ENCODE results near the gene DNAI4.
"Not testable (repeated sequence)": the region's sequence is repeated elsewhere in the genome, so short reads cannot be mapped to it uniquely, and the experiment has no call there.

DNAI4 gene

GRCh38 chr1:66929691-66929998 is 5.0 kb upstream of the DNAI4 start:
- Histone ChIP-seq H3K27ac (ENCODE audit: insufficient read depth, low read length, poor library complexity, severe bottlenecking) (peak overlapping the region; percentile 96), H3K9me3 (ENCODE audit: control insufficient read depth, low read length) (no peaks in the 10 kb centered on the region), H3K27me3 (replicated peaks; ENCODE audit: control insufficient read depth, insufficient read depth, low read length, poor library complexity, severe bottlenecking) (no peaks in the 10 kb centered on the region), H3K4me3 (ENCODE audit: insufficient read depth, low read depth, low read length, poor library complexity, severe bottlenecking) (peak overlapping the region; percentile 94), H3K36me3 (ENCODE audit: control insufficient read depth, insufficient read depth, low read length) (no peaks in the 10 kb centered on the region), H3K4me1 (ENCODE audit: control insufficient read depth, insufficient read depth, low read length, poor library complexity, severe bottlenecking) (peaks cover 15% of the 10 kb centered on the region)
- DNase-seq, result no peak

- Histone ChIP-seq H3K4me3 (ENCODE audit: insufficient read depth, low read depth, low read length, poor library complexity, severe bottlenecking) (peak overlapping the region; percentile 94), H3K27me3 (replicated peaks; ENCODE audit: control insufficient read depth, insufficient read depth, low read length, poor library complexity, severe bottlenecking) (no peaks in the 10 kb centered on the region), H3K36me3 (ENCODE audit: control insufficient read depth, insufficient read depth, low read length) (no peaks in the 10 kb centered on the region), H3K9me3 (ENCODE audit: control insufficient read depth, low read length) (no peaks in the 10 kb centered on the region), H3K4me1 (ENCODE audit: control insufficient read depth, insufficient read depth, low read length, poor library complexity, severe bottlenecking) (peaks cover 12% of the 10 kb centered on the region), H3K27ac (ENCODE audit: insufficient read depth, low read length, poor library complexity, severe bottlenecking) (peak overlapping the region; percentile 96)
- DNase-seq, result no peak
These were observed 4.6 kb upstream of the DNAI4 start for GRCh38 chr1:66929146-66929688.

- no peaks in the 10 kb centered on the region for H3K9me3 ChIP-seq (ENCODE audit: control insufficient read depth, low read length)
- no peak overlapping the region for H3K27ac ChIP-seq (ENCODE audit: insufficient read depth, low read length, poor library complexity, severe bottlenecking)
- DNase-seq, result no peak
- H3K36me3 ChIP-seq (ENCODE audit: control insufficient read depth, insufficient read depth, low read length), result no peaks in the 10 kb centered on the region
- H3K27me3 ChIP-seq (replicated peaks; ENCODE audit: control insufficient read depth, insufficient read depth, low read length, poor library complexity, severe bottlenecking), result no peaks in the 10 kb centered on the region
- H3K4me1 ChIP-seq (ENCODE audit: control insufficient read depth, insufficient read depth, low read length, poor library complexity, severe bottlenecking), result peaks cover 13% of the 10 kb centered on the region
- H3K4me3 ChIP-seq (ENCODE audit: insufficient read depth, low read depth, low read length, poor library complexity, severe bottlenecking), result no peak overlapping the region
These were observed 2.9 kb upstream of the DNAI4 start for GRCh38 chr1:66927528-66927927.

- no peaks in the 10 kb centered on the region for H3K36me3 ChIP-seq (ENCODE audit: control insufficient read depth, insufficient read depth, low read length)
- peak overlapping the region; percentile 97 for H3K27ac ChIP-seq (ENCODE audit: insufficient read depth, low read length, poor library complexity, severe bottlenecking)
- peak overlapping the region; percentile 87 for H3K4me3 ChIP-seq (ENCODE audit: insufficient read depth, low read depth, low read length, poor library complexity, severe bottlenecking)
- peaks cover 10% of the 10 kb centered on the region for H3K4me1 ChIP-seq (ENCODE audit: control insufficient read depth, insufficient read depth, low read length, poor library complexity, severe bottlenecking)
- no peak for DNase-seq
- H3K9me3 ChIP-seq (ENCODE audit: control insufficient read depth, low read length), result no peaks in the 10 kb centered on the region
- H3K27me3 ChIP-seq (replicated peaks; ENCODE audit: control insufficient read depth, insufficient read depth, low read length, poor library complexity, severe bottlenecking), result no peaks in the 10 kb centered on the region
These were observed 1.3 kb upstream of the DNAI4 start for GRCh38 chr1:66925944-66926343.

- Histone ChIP-seq H3K27ac (ENCODE audit: insufficient read depth, low read length, poor library complexity, severe bottlenecking) (peak overlapping the region; percentile 97), H3K4me3 (ENCODE audit: insufficient read depth, low read depth, low read length, poor library complexity, severe bottlenecking) (peak overlapping the region; percentile 87), H3K27me3 (replicated peaks; ENCODE audit: control insufficient read depth, insufficient read depth, low read length, poor library complexity, severe bottlenecking) (no peaks in the 10 kb centered on the region), H3K4me1 (ENCODE audit: control insufficient read depth, insufficient read depth, low read length, poor library complexity, severe bottlenecking) (peaks cover 10% of the 10 kb centered on the region), H3K36me3 (ENCODE audit: control insufficient read depth, insufficient read depth, low read length) (no peaks in the 10 kb centered on the region), H3K9me3 (ENCODE audit: control insufficient read depth, low read length) (no peaks in the 10 kb centered on the region)
- no peak for DNase-seq
These were observed 878 bp upstream of the DNAI4 start for GRCh38 chr1:66925558-66925910.

- Histone ChIP-seq H3K9me3 (ENCODE audit: control insufficient read depth, low read length) (no peaks in the 10 kb centered on the region), H3K4me1 (ENCODE audit: control insufficient read depth, insufficient read depth, low read length, poor library complexity, severe bottlenecking) (peaks cover 5% of the 10 kb centered on the region), H3K27ac (ENCODE audit: insufficient read depth, low read length, poor library complexity, severe bottlenecking) (no peak overlapping the region), H3K27me3 (replicated peaks; ENCODE audit: control insufficient read depth, insufficient read depth, low read length, poor library complexity, severe bottlenecking) (no peaks in the 10 kb centered on the region), H3K4me3 (ENCODE audit: insufficient read depth, low read depth, low read length, poor library complexity, severe bottlenecking) (no peak overlapping the region), H3K36me3 (ENCODE audit: control insufficient read depth, insufficient read depth, low read length) (no peaks in the 10 kb centered on the region)
- DNase-seq, result no peak
These were observed 4.1 kb downstream of the DNAI4 start for GRCh38 chr1:66920543-66920942.

- Histone ChIP-seq H3K4me3 (ENCODE audit: insufficient read depth, low read depth, low read length, poor library complexity, severe bottlenecking) (no peak overlapping the region), H3K9me3 (ENCODE audit: control insufficient read depth, low read length) (no peaks in the 10 kb centered on the region), H3K27ac (ENCODE audit: insufficient read depth, low read length, poor library complexity, severe bottlenecking) (no peak overlapping the region), H3K27me3 (replicated peaks; ENCODE audit: control insufficient read depth, insufficient read depth, low read length, poor library complexity, severe bottlenecking) (no peaks in the 10 kb centered on the region), H3K36me3 (ENCODE audit: control insufficient read depth, insufficient read depth, low read length) (no peaks in the 10 kb centered on the region), H3K4me1 (ENCODE audit: control insufficient read depth, insufficient read depth, low read length, poor library complexity, severe bottlenecking) (peaks cover 4% of the 10 kb centered on the region)
- DNase-seq, result no peak
These were observed 4.8 kb downstream of the DNAI4 start for GRCh38 chr1:66919828-66920227.

GRCh38 chr1:66919063-66919462 is 5.6 kb downstream of the DNAI4 start:
- Histone ChIP-seq H3K4me1 (ENCODE audit: control insufficient read depth, insufficient read depth, low read length, poor library complexity, severe bottlenecking) (peaks cover 4% of the 10 kb centered on the region), H3K27ac (ENCODE audit: insufficient read depth, low read length, poor library complexity, severe bottlenecking) (no peak overlapping the region), H3K4me3 (ENCODE audit: insufficient read depth, low read depth, low read length, poor library complexity, severe bottlenecking) (no peak overlapping the region), H3K9me3 (ENCODE audit: control insufficient read depth, low read length) (no peaks in the 10 kb centered on the region), H3K36me3 (ENCODE audit: control insufficient read depth, insufficient read depth, low read length) (no peaks in the 10 kb centered on the region), H3K27me3 (replicated peaks; ENCODE audit: control insufficient read depth, insufficient read depth, low read length, poor library complexity, severe bottlenecking) (no peaks in the 10 kb centered on the region)
- no peak for DNase-seq

GRCh38 chr1:66917476-66917875 is 7.2 kb downstream of the DNAI4 start:
- no peaks in the 10 kb centered on the region for H3K27me3 ChIP-seq (replicated peaks; ENCODE audit: control insufficient read depth, insufficient read depth, low read length, poor library complexity, severe bottlenecking)
- no peak for DNase-seq
- H3K9me3 ChIP-seq (ENCODE audit: control insufficient read depth, low read length), result no peaks in the 10 kb centered on the region
- H3K36me3 ChIP-seq (ENCODE audit: control insufficient read depth, insufficient read depth, low read length), result no peaks in the 10 kb centered on the region
- H3K4me1 ChIP-seq (ENCODE audit: control insufficient read depth, insufficient read depth, low read length, poor library complexity, severe bottlenecking), result no peaks in the 10 kb centered on the region
- H3K4me3 ChIP-seq (ENCODE audit: insufficient read depth, low read depth, low read length, poor library complexity, severe bottlenecking), result no peak overlapping the region
- no peak overlapping the region for H3K27ac ChIP-seq (ENCODE audit: insufficient read depth, low read length, poor library complexity, severe bottlenecking)

GRCh38 chr1:66916320-66916719 is 8.3 kb downstream of the DNAI4 start:
- Histone ChIP-seq H3K9me3 (ENCODE audit: control insufficient read depth, low read length) (no peaks in the 10 kb centered on the region), H3K36me3 (ENCODE audit: control insufficient read depth, insufficient read depth, low read length) (no peaks in the 10 kb centered on the region), H3K27me3 (replicated peaks; ENCODE audit: control insufficient read depth, insufficient read depth, low read length, poor library complexity, severe bottlenecking) (no peaks in the 10 kb centered on the region), H3K4me1 (ENCODE audit: control insufficient read depth, insufficient read depth, low read length, poor library complexity, severe bottlenecking) (no peaks in the 10 kb centered on the region), H3K4me3 (ENCODE audit: insufficient read depth, low read depth, low read length, poor library complexity, severe bottlenecking) (no peak overlapping the region), H3K27ac (ENCODE audit: insufficient read depth, low read length, poor library complexity, severe bottlenecking) (no peak overlapping the region)
- no peak for DNase-seq

- not testable (repeated sequence) for H3K27ac ChIP-seq (ENCODE audit: insufficient read depth, low read length, poor library complexity, severe bottlenecking); H3K9me3 ChIP-seq (ENCODE audit: control insufficient read depth, low read length); H3K27me3 ChIP-seq (replicated peaks; ENCODE audit: control insufficient read depth, insufficient read depth, low read length, poor library complexity, severe bottlenecking); H3K4me3 ChIP-seq (ENCODE audit: insufficient read depth, low read depth, low read length, poor library complexity, severe bottlenecking); H3K4me1 ChIP-seq (ENCODE audit: control insufficient read depth, insufficient read depth, low read length, poor library complexity, severe bottlenecking); DNase-seq; H3K36me3 ChIP-seq (ENCODE audit: control insufficient read depth, insufficient read depth, low read length)
These were observed 9.5 kb downstream of the DNAI4 start for GRCh38 chr1:66915203-66915602.
